Neutrophil (primary cell): Measurements from ENCODE around the gene LBHD2.

Experiments
- H3K27ac ChIP-seq: fragments of 200-600 bp; sonication (generic); 2 replicates; pipeline ENCODE4 v1.5.1; 2016; ENCODE audit warnings: mild to moderate bottlenecking, moderate library complexity
- H3K27me3 ChIP-seq: fragments of 200-600 bp; sonication (generic); 2 replicates; pipeline ENCODE4 v1.6.0; 2016; ENCODE audit warnings: mild to moderate bottlenecking
- H3K36me3 ChIP-seq: fragments of 200-600 bp; sonication (generic); 2 replicates; pipeline ENCODE4 v1.5.1; 2017
- H3K4me1 ChIP-seq, 2 experiments: fragments of 200-600 bp in 1 of 2; sonication (generic) in 1 of 2; 1 replicate in 1 of 2; 2 replicates in 1 of 2; pipeline versions ENCODE4 v1.5.1 to v1.6.1; 2013 to 2016; ENCODE audit warnings: low read depth in 1 of 2, low read length in 1 of 2, mild to moderate bottlenecking in 1 of 2, moderate library complexity in 1 of 2; ENCODE audit not compliant: control insufficient read depth in 1 of 2, insufficient read depth in 1 of 2
- H3K4me3 ChIP-seq, 2 experiments: fragments of 200-600 bp in 1 of 2; sonication (generic) in 1 of 2; 1 replicate in 1 of 2; 2 replicates in 1 of 2; pipeline ENCODE4 v1.5.1; 2013 to 2016; ENCODE audit warnings: low read depth in 1 of 2, low read length in 1 of 2, mild to moderate bottlenecking in 1 of 2, moderate library complexity in 1 of 2
- H3K9me3 ChIP-seq: fragments of 200-600 bp; sonication (generic); 2 replicates; pipeline ENCODE4 v1.5.1; 2016
- TF ChIP-seq, protein P1 (sequence below): fragments of 200-600 bp; sonication (generic); IDR thresholded peaks from 2 replicates; pipeline ENCODE4 v1.5.1; 2016; ENCODE audit warnings: antibody characterized with exemption

LBHD2 gene

DNA sequence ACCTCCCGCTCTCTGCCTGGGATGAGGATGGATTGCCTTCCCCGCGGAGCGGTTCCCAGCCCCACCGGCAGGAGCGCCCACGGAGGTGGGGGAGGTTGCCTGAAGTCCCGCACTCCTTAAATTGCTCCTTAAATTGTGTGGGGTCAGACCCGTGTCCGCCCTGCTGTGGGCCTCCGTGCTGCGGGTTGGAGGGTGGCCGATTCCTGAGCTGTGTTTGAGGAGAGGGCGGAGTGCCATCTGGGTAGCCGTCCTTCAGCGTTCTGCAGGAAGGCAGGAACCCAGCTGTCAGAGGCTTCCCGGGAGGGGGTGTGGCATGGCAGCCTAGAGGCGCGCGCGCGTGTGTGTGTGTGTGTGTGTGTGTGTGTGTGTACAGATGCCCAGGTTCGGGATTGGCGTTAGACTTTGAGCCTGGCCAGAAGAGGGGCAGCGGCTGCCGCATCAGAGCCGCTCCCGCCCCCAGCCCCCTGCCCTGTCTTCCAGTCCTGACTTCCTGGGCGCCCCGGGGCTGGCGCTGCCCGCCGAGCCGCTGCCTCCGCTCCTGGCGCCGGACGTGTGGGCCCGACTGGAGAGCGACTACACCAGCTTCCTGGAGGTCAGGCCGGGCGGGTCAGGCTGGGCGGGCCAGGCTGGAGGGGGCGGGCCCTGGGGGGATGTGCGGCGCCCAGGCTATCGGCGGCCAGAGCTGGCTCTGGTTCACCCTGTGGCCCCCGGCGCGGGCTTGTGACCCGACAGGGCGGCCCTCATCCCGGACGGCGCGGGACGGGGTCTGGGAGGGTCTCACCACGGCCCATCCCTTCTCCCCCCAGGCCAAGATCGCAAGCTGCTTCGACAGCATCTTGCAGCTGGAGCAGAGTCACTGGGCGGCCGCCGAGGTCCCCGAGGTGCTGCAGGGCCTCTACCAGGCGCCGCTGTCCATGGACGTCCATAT, 19.7 kb downstream of the LBHD2 start:
- peaks cover 20 to 28% of the 10 kb centered on the region in 2 experiments for H3K4me1 ChIP-seq
- H3K36me3 ChIP-seq = no peaks in the 10 kb centered on the region

DNA sequence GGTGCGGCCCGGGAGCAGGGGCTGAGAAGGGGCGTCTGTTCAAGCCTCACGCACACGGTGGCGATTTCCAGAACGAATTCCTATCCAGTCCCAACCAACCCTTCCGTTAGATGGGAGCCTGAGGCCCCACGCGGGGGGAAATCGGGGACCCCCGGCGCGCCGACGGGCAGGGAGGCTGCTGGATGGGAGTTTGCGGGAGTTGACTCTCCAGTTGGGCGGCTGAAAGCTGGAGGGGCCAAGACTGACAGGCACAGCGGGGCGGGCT, 20.3 kb downstream of the LBHD2 start:
- Histone ChIP-seq H3K4me1 (peaks cover 21 to 28% of the 10 kb centered on the region in 2 experiments), H3K4me3 (no peak overlapping the region), H3K9me3 (no peaks in the 10 kb centered on the region), H3K36me3 (no peaks in the 10 kb centered on the region), H3K27me3 (peaks cover 71% of the 10 kb centered on the region), H3K27ac (no peak overlapping the region)
- TF ChIP-seq, protein P1, sequence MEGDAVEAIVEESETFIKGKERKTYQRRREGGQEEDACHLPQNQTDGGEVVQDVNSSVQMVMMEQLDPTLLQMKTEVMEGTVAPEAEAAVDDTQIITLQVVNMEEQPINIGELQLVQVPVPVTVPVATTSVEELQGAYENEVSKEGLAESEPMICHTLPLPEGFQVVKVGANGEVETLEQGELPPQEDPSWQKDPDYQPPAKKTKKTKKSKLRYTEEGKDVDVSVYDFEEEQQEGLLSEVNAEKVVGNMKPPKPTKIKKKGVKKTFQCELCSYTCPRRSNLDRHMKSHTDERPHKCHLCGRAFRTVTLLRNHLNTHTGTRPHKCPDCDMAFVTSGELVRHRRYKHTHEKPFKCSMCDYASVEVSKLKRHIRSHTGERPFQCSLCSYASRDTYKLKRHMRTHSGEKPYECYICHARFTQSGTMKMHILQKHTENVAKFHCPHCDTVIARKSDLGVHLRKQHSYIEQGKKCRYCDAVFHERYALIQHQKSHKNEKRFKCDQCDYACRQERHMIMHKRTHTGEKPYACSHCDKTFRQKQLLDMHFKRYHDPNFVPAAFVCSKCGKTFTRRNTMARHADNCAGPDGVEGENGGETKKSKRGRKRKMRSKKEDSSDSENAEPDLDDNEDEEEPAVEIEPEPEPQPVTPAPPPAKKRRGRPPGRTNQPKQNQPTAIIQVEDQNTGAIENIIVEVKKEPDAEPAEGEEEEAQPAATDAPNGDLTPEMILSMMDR = no peak

More for the DNA sequence above, 19.7 kb downstream of the LBHD2 start:
- Histone ChIP-seq H3K4me3 (no peak overlapping the region), H3K9me3 (no peaks in the 10 kb centered on the region), H3K27ac (no peak overlapping the region), H3K27me3 (peaks cover 77% of the 10 kb centered on the region)
- TF ChIP-seq, protein P1 = no peak

DNA sequence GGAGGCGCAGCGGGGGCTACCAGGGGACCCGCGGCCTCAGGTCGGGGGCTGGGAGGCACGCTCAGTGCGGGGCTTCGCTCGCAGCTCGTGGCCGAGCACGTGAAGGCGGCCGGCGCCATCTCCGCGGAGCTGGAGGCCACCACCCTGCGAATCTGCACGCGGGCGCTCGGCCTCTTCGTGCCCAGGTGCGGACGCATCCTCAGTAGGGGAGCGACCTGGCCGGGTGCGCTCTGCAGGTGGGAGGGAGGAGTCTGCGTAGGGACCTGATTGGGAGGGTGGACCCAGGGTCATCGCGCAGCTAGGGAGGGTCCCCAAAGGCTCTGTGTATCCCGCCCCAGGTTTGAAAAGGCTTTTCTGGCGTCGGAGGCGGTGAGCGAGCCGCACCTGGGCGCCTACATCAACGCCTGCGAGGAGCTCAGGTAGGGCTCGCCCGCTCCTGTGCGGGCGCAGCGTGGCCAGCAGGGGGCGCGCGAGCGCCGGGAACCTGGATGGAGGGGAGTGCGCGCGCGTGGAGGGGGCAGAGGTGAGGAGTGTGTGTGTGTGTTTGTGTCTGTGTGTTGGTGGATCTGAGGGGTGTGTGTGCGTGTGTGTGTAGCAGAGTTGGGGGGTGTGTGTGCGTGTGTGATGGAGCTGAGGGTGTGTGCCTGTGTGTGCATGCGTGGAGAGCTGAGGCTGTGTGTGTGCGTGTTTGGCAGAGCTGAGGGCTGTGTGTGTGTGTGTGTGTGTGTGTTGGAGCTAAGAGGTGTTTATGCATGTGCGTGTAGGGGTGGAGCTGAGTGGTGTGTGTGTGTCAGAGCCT, 20.8 kb downstream of the LBHD2 start:
- TF ChIP-seq, protein P1 = peak; percentile 96
- H3K4me1 ChIP-seq = peaks cover 25 to 28% of the 10 kb centered on the region in 2 experiments
- H3K27me3 ChIP-seq = peaks cover 67% of the 10 kb centered on the region
- H3K9me3 ChIP-seq = no peaks in the 10 kb centered on the region
- H3K4me3 ChIP-seq = peak overlapping the region in 1 of 2 experiments; percentile 30
- H3K36me3 ChIP-seq = no peaks in the 10 kb centered on the region
- peak overlapping the region; percentile 72 for H3K27ac ChIP-seq

DNA sequence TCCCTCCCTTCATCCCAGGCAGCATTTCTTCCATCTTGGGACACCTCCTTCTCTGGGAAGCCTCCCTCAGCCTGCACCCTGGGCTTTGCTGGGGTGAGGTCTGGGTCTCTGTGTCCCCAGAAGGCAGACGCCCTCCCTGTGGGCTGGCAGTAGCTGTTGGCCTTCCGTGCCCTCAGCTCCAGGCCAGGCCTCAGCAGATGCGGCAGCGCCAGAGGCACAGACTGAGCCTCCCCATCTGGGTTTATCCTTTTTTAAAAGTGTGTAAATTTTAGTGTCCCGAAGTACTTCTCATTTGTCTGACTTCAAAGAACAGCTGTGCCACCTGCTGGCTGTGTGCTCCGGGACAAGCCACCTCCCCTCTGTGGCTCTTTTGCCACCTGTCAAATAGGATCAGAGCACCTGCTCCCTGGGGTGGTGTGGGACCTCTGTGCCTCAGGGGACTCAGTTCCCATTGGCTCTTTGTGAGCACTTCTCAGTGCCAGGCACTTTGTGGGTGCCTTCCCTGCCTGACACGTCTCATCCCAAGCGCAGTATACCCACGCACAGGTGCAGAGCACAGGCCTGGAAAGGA, 21.7 kb downstream of the LBHD2 start:
- peaks cover 58% of the 10 kb centered on the region for H3K27me3 ChIP-seq
- peak overlapping the region; percentile 72 for H3K27ac ChIP-seq
- peaks cover 31 to 33% of the 10 kb centered on the region in 2 experiments for H3K4me1 ChIP-seq
- H3K9me3 ChIP-seq = no peaks in the 10 kb centered on the region
- H3K4me3 ChIP-seq = peak overlapping the region in 1 of 2 experiments; percentile 30
- TF ChIP-seq, protein P1 = peak; percentile 38
- H3K36me3 ChIP-seq = no peaks in the 10 kb centered on the region

DNA sequence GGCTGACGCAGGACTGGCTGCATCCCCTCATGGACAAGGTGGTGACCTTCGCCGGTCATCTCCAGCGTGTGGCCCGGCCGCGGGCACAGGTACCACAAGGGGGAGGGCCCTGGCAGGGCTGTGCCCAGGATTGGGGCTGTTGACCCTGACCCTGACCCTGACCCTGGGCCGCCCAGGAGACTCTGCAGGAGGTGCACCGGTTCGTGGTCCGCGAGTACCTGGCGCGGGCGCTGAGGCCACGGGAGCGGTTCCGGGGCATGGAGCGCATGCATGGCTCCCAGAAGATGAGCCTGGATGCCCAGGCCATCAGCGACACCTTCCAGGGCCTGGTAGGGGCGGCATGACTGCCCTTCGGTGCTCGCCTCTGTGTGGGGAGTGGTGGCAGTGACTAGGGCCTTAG, 23.4 kb downstream of the LBHD2 start:
- TF ChIP-seq, protein P1 = no peak
- no peaks in the 10 kb centered on the region for H3K9me3 ChIP-seq
- no peaks in the 10 kb centered on the region for H3K36me3 ChIP-seq
- H3K27me3 ChIP-seq = peaks cover 41% of the 10 kb centered on the region
- H3K4me1 ChIP-seq = peaks cover 48 to 51% of the 10 kb centered on the region in 2 experiments
- H3K4me3 ChIP-seq = no peak overlapping the region
- H3K27ac ChIP-seq = no peak overlapping the region
